ENCODE data around the gene ATP7B.
A peak's percentile ranks its signal among the peaks of the same experiment; 100 is the strongest.

Gene ATP7B

GRCh38 chr13:51922771-51923480 is 88.3 kb downstream of the ATP7B start:
- no peak overlapping the region for H3K4ac ChIP-seq (ENCODE audit: low read length)
- H3K14ac ChIP-seq (ENCODE audit: low read length) = no peak overlapping the region
- H3K9ac ChIP-seq (ENCODE audit: low read depth, low read length, poor library complexity) = no peak overlapping the region
- peaks cover 0 to 3% (median 0%) of the 10 kb centered on the region in 3 experiments for H3K27me3 ChIP-seq (ENCODE audit: control insufficient read depth in 3 of 3, insufficient read depth in 3 of 3, low read depth in 1 of 3, low read length in 3 of 3)
- no peak overlapping the region for H4K8ac ChIP-seq (ENCODE audit: low read depth, low read length)
- peak overlapping the region in 1 of 2 donors; percentile 1 for H3K4me3 ChIP-seq (ENCODE audit: low read length in 2 of 2)
- H3K36me3 ChIP-seq (replicated peaks in 1 of 2; ENCODE audit: control insufficient read depth in 2 of 2, insufficient read depth in 2 of 2, low read length in 2 of 2) = peaks cover 0 to 3% of the 10 kb centered on the region in 2 donors
- no peak overlapping the region for H3K23ac ChIP-seq (ENCODE audit: low read depth, low read length, poor library complexity)
- no peaks in the 10 kb centered on the region for H3K79me1 ChIP-seq (ENCODE audit: low read depth, low read length)
- H3K18ac ChIP-seq (ENCODE audit: low read length) = no peak overlapping the region
- no peak overlapping the region for H2AFZ ChIP-seq (ENCODE audit: low read length)
- no peak overlapping the region for H2BK12ac ChIP-seq (ENCODE audit: low read length)
- H2BK15ac ChIP-seq (ENCODE audit: low read length) = no peak overlapping the region
- no peak overlapping the region for H3K27ac ChIP-seq (replicated peaks; ENCODE audit: low read length)
- H2BK120ac ChIP-seq (ENCODE audit: low read depth, low read length) = no peak overlapping the region
- H3K9me3 ChIP-seq (replicated peaks in 1 of 2; ENCODE audit: control insufficient read depth in 2 of 2, insufficient read depth in 1 of 2, low read depth in 1 of 2, low read length in 2 of 2) = peaks cover 0 to 2% of the 10 kb centered on the region in 2 donors
- no peak overlapping the region for H4K91ac ChIP-seq (ENCODE audit: low read depth, low read length, poor library complexity)
- no peak overlapping the region for H2AK5ac ChIP-seq (ENCODE audit: low read depth, low read length)
- DNase-seq (ENCODE audit: low spot score) = no peak
- H3K4me1 ChIP-seq (ENCODE audit: control insufficient read depth in 2 of 2, insufficient read depth in 1 of 2, low read depth in 1 of 2, low read length in 2 of 2) = peaks cover 0 to 2% of the 10 kb centered on the region in 2 donors
- no peak overlapping the region for H2BK5ac ChIP-seq (ENCODE audit: low read length)
- 100% methylated on average over 1 of the region's 10 CpGs; no CpG with 5 or more reads in 1 of the 2 donors for WGBS, 2 donors (ENCODE audit: extremely low coverage in 2 of 2, insufficient read length in 2 of 2, insufficient replicate concordance in 1 of 2)
- no peak overlapping the region for H3K4me2 ChIP-seq (ENCODE audit: insufficient read depth, low read length, poor library complexity, severe bottlenecking)

GRCh38 chr13:51921790-51922740 is 89.2 kb downstream of the ATP7B start:
- no peak for DNase-seq (ENCODE audit: low spot score)
- no peak overlapping the region for H3K14ac ChIP-seq (ENCODE audit: low read length)
- no peak overlapping the region for H3K9ac ChIP-seq (ENCODE audit: low read depth, low read length, poor library complexity)
- H3K18ac ChIP-seq (ENCODE audit: low read length) = no peak overlapping the region
- H3K23ac ChIP-seq (ENCODE audit: low read depth, low read length, poor library complexity) = no peak overlapping the region
- H3K27ac ChIP-seq (replicated peaks; ENCODE audit: low read length) = no peak overlapping the region
- peaks cover 0 to 3% of the 10 kb centered on the region in 2 donors for H3K36me3 ChIP-seq (replicated peaks in 1 of 2; ENCODE audit: control insufficient read depth in 2 of 2, insufficient read depth in 2 of 2, low read length in 2 of 2)
- no peak overlapping the region for H2BK120ac ChIP-seq (ENCODE audit: low read depth, low read length)
- H2AK5ac ChIP-seq (ENCODE audit: low read depth, low read length) = no peak overlapping the region
- no CpG with 5 or more reads among the region's 14 CpGs for WGBS, 2 donors (ENCODE audit: extremely low coverage in 2 of 2, insufficient read length in 2 of 2, insufficient replicate concordance in 1 of 2)
- H2BK5ac ChIP-seq (ENCODE audit: low read length) = no peak overlapping the region
- no peak overlapping the region for H2BK12ac ChIP-seq (ENCODE audit: low read length)
- no peak overlapping the region for H3K4ac ChIP-seq (ENCODE audit: low read length)
- no peaks in the 10 kb centered on the region for H3K79me1 ChIP-seq (ENCODE audit: low read depth, low read length)
- peaks cover 0 to 2% of the 10 kb centered on the region in 2 donors for H3K9me3 ChIP-seq (replicated peaks in 1 of 2; ENCODE audit: control insufficient read depth in 2 of 2, insufficient read depth in 1 of 2, low read depth in 1 of 2, low read length in 2 of 2)
- no peak overlapping the region for H4K8ac ChIP-seq (ENCODE audit: low read depth, low read length)
- no peak overlapping the region for H2AFZ ChIP-seq (ENCODE audit: low read length)
- peaks cover 0 to 3% (median 0%) of the 10 kb centered on the region in 3 experiments for H3K27me3 ChIP-seq (ENCODE audit: control insufficient read depth in 3 of 3, insufficient read depth in 3 of 3, low read depth in 1 of 3, low read length in 3 of 3)
- H3K4me1 ChIP-seq (ENCODE audit: control insufficient read depth in 2 of 2, insufficient read depth in 1 of 2, low read depth in 1 of 2, low read length in 2 of 2) = peaks cover 0 to 2% of the 10 kb centered on the region in 2 donors
- H2BK15ac ChIP-seq (ENCODE audit: low read length) = no peak overlapping the region
- no peak overlapping the region for H3K4me2 ChIP-seq (ENCODE audit: insufficient read depth, low read length, poor library complexity, severe bottlenecking)
- no peak overlapping the region for H4K91ac ChIP-seq (ENCODE audit: low read depth, low read length, poor library complexity)
- H3K4me3 ChIP-seq (ENCODE audit: low read length in 2 of 2) = no peak overlapping the region

- Histone ChIP-seq H3K4ac (ENCODE audit: low read length) (no peak overlapping the region), H3K4me1 (ENCODE audit: control insufficient read depth in 2 of 2, insufficient read depth in 1 of 2, low read depth in 1 of 2, low read length in 2 of 2) (peaks cover 0 to 2% of the 10 kb centered on the region in 2 donors), H3K9ac (ENCODE audit: low read depth, low read length, poor library complexity) (no peak overlapping the region), H3K27ac (replicated peaks; ENCODE audit: low read length) (no peak overlapping the region), H4K8ac (ENCODE audit: low read depth, low read length) (no peak overlapping the region), H3K14ac (ENCODE audit: low read length) (no peak overlapping the region), H4K91ac (ENCODE audit: low read depth, low read length, poor library complexity) (no peak overlapping the region), H2BK12ac (ENCODE audit: low read length) (no peak overlapping the region), H2BK5ac (ENCODE audit: low read length) (no peak overlapping the region), H2BK15ac (ENCODE audit: low read length) (no peak overlapping the region), H3K18ac (ENCODE audit: low read length) (no peak overlapping the region), H3K23ac (ENCODE audit: low read depth, low read length, poor library complexity) (no peak overlapping the region), H2AK5ac (ENCODE audit: low read depth, low read length) (no peak overlapping the region), H3K9me3 (replicated peaks in 1 of 2; ENCODE audit: control insufficient read depth in 2 of 2, insufficient read depth in 1 of 2, low read depth in 1 of 2, low read length in 2 of 2) (peaks cover 0 to under 1% of the 10 kb centered on the region in 2 donors), H3K79me1 (ENCODE audit: low read depth, low read length) (no peaks in the 10 kb centered on the region), H2BK120ac (ENCODE audit: low read depth, low read length) (no peak overlapping the region), H3K4me2 (ENCODE audit: insufficient read depth, low read length, poor library complexity, severe bottlenecking) (no peak overlapping the region), H3K27me3 (ENCODE audit: control insufficient read depth in 3 of 3, insufficient read depth in 3 of 3, low read depth in 1 of 3, low read length in 3 of 3) (peaks cover 0 to 3% (median 0%) of the 10 kb centered on the region in 3 experiments), H3K4me3 (ENCODE audit: low read length in 2 of 2) (no peak overlapping the region), H3K36me3 (replicated peaks in 1 of 2; ENCODE audit: control insufficient read depth in 2 of 2, insufficient read depth in 2 of 2, low read length in 2 of 2) (peaks cover 0 to under 1% of the 10 kb centered on the region in 2 donors), H2AFZ (ENCODE audit: low read length) (no peak overlapping the region)
- WGBS, 2 donors (ENCODE audit: extremely low coverage in 2 of 2, insufficient read length in 2 of 2, insufficient replicate concordance in 1 of 2) = no CpG with 5 or more reads among the region's 8 CpGs
- DNase-seq (ENCODE audit: low spot score) = no peak
These were observed 90.5 kb downstream of the ATP7B start for GRCh38 chr13:51920786-51921185.

- no peak overlapping the region for H2AFZ ChIP-seq (ENCODE audit: low read length)
- no peak overlapping the region for H3K9ac ChIP-seq (ENCODE audit: low read depth, low read length, poor library complexity)
- H3K36me3 ChIP-seq (replicated peaks in 1 of 2; ENCODE audit: control insufficient read depth in 2 of 2, insufficient read depth in 2 of 2, low read length in 2 of 2) = no peaks in the 10 kb centered on the region
- H3K4me2 ChIP-seq (ENCODE audit: insufficient read depth, low read length, poor library complexity, severe bottlenecking) = no peak overlapping the region
- no peaks in the 10 kb centered on the region for H3K79me1 ChIP-seq (ENCODE audit: low read depth, low read length)
- peaks cover 0 to 2% of the 10 kb centered on the region in 2 donors for H3K4me1 ChIP-seq (ENCODE audit: control insufficient read depth in 2 of 2, insufficient read depth in 1 of 2, low read depth in 1 of 2, low read length in 2 of 2)
- no peak overlapping the region for H2BK5ac ChIP-seq (ENCODE audit: low read length)
- no peak for DNase-seq (ENCODE audit: low spot score)
- H3K27me3 ChIP-seq (ENCODE audit: control insufficient read depth in 3 of 3, insufficient read depth in 3 of 3, low read depth in 1 of 3, low read length in 3 of 3) = peaks cover 0 to 3% (median 0%) of the 10 kb centered on the region in 3 experiments
- no peak overlapping the region for H3K27ac ChIP-seq (replicated peaks; ENCODE audit: low read length)
- no peak overlapping the region for H3K18ac ChIP-seq (ENCODE audit: low read length)
- H3K4me3 ChIP-seq (ENCODE audit: low read length in 2 of 2) = no peak overlapping the region
- no peak overlapping the region for H4K8ac ChIP-seq (ENCODE audit: low read depth, low read length)
- no peak overlapping the region for H2AK5ac ChIP-seq (ENCODE audit: low read depth, low read length)
- H3K4ac ChIP-seq (ENCODE audit: low read length) = no peak overlapping the region
- H2BK120ac ChIP-seq (ENCODE audit: low read depth, low read length) = no peak overlapping the region
- no CpG with 5 or more reads among the region's 3 CpGs for WGBS, 2 donors (ENCODE audit: extremely low coverage in 2 of 2, insufficient read length in 2 of 2, insufficient replicate concordance in 1 of 2)
- no peak overlapping the region for H3K23ac ChIP-seq (ENCODE audit: low read depth, low read length, poor library complexity)
- no peaks in the 10 kb centered on the region for H3K9me3 ChIP-seq (replicated peaks in 1 of 2; ENCODE audit: control insufficient read depth in 2 of 2, insufficient read depth in 1 of 2, low read depth in 1 of 2, low read length in 2 of 2)
- no peak overlapping the region for H2BK15ac ChIP-seq (ENCODE audit: low read length)
- H4K91ac ChIP-seq (ENCODE audit: low read depth, low read length, poor library complexity) = no peak overlapping the region
- H3K14ac ChIP-seq (ENCODE audit: low read length) = no peak overlapping the region
- no peak overlapping the region for H2BK12ac ChIP-seq (ENCODE audit: low read length)
These were observed 91.0 kb downstream of the ATP7B start for GRCh38 chr13:51920267-51920666.

Measured in neuronal stem cell (in vitro differentiated cells).